ENCODE measurements around the gene KIF5A. TPM values are rescaled to one million over a fixed set of nuclear protein-coding genes. Genes with fewer than 3 reads are reported as not detected.

The KIF5A gene
- 30.1 TPM for total RNA-seq

GRCh38 chr12:57549909-57550640 is at the start of gene KIF5A:
Gene KIF5A (plus strand): TSS chr12:57550044. CDS start chr12:57550272, 228 bp downstream.

GRCh38 chr12:57520053-57520818 is 29.6 kb upstream of the KIF5A start, which contains the start of gene DDIT3:
Gene DDIT3 (minus strand): TSS chr12:57520514. CDS start chr12:57517406, 3,108 bp downstream.

GRCh38 chr12:57522011-57522886 is 27.6 kb upstream of the KIF5A start, which contains the start of gene MBD6:
Gene MBD6 (plus strand): TSS chr12:57522824. CDS start chr12:57524304, 1,480 bp downstream.

GRCh38 chr12:57546438-57547287 is 3.2 kb upstream of the KIF5A start, which contains the start of gene DCTN2:
Gene DCTN2 (minus strand): TSS chr12:57547192. CDS start chr12:57547063, 129 bp downstream.

GRCh38 chr12:57590864-57591781 is 41.3 kb downstream of the KIF5A start, which contains the start of gene PIP4K2C:
Gene PIP4K2C (plus strand): TSS chr12:57591192. CDS start chr12:57591290, 98 bp downstream.

GRCh38 chr12:57604454-57604991 is 54.7 kb downstream of the KIF5A start, which contains the start of gene DTX3:
Gene DTX3 (plus strand): TSS chr12:57604824. CDS start chr12:57606518, 1,694 bp downstream.

GRCh38 chr12:57611108-57611826 is 61.4 kb downstream of the KIF5A start, which contains the start of gene ARHGEF25:
Gene ARHGEF25 (plus strand): TSS chr12:57611435. CDS start chr12:57611895, 460 bp downstream.

GRCh38 chr12:57632958-57633840 is 83.4 kb downstream of the KIF5A start, which contains the start of gene B4GALNT1:
Gene B4GALNT1 (minus strand): TSS chr12:57633201. CDS start chr12:57632132, 1,069 bp downstream.

Other genes with a start within 250 kb of the KIF5A start
- 55.9 TPM for gene R3HDM2, start 119.0 kb upstream of the KIF5A start, total RNA-seq
- gene INHBC, start 115.3 kb upstream of the KIF5A start, total RNA-seq, result not detected
- gene INHBE, start 94.7 kb upstream of the KIF5A start, total RNA-seq, result not detected
- gene GLI1, start 90.3 kb upstream of the KIF5A start, total RNA-seq, result 7.1 TPM
- 4.0 TPM for gene ARHGAP9, start 70.2 kb upstream of the KIF5A start, total RNA-seq
- 78.5 TPM for gene MARS1, start 62.0 kb upstream of the KIF5A start, total RNA-seq
- 37.2 TPM for gene DDIT3, start 29.5 kb upstream of the KIF5A start, total RNA-seq
- gene MBD6, start 27.2 kb upstream of the KIF5A start, total RNA-seq, result 52.1 TPM
- 174 TPM for gene DCTN2, start 2.9 kb upstream of the KIF5A start, total RNA-seq
- gene PIP4K2C, start 41.1 kb downstream of the KIF5A start, total RNA-seq, result 24.8 TPM
- 69.5 TPM for gene DTX3, start 54.8 kb downstream of the KIF5A start, total RNA-seq
- gene ARHGEF25, start 61.4 kb downstream of the KIF5A start, total RNA-seq, result 53.5 TPM
- 9.6 TPM for gene B4GALNT1, start 83.2 kb downstream of the KIF5A start, total RNA-seq
- gene OS9, start 144.1 kb downstream of the KIF5A start, total RNA-seq, result 250 TPM
- gene AGAP2, start 188.7 kb downstream of the KIF5A start, total RNA-seq, result 7.3 TPM
- gene TSPAN31, start 195.0 kb downstream of the KIF5A start, total RNA-seq, result 59.1 TPM
- gene CDK4, start 202.3 kb downstream of the KIF5A start, total RNA-seq, result 108 TPM
- 15.1 TPM for gene MARCHF9, start 205.1 kb downstream of the KIF5A start, total RNA-seq
- gene CYP27B1, start 217.0 kb downstream of the KIF5A start, total RNA-seq, result 1.6 TPM
- 4.5 TPM for gene METTL1, start 222.1 kb downstream of the KIF5A start, total RNA-seq
- 12.2 TPM for gene EEF1AKMT3, start 222.6 kb downstream of the KIF5A start, total RNA-seq
- gene TSFM, start 232.7 kb downstream of the KIF5A start, total RNA-seq, result 18.8 TPM

Data from camera-type eye (tissue), 1 donor.